GF-D8 (cell line): Measurements from ENCODE around the gene SVOPL.
A peak's percentile ranks its signal among the peaks of the same experiment; 100 is the strongest.
"Not testable (repeated sequence)": the region's sequence is repeated elsewhere in the genome, so short reads cannot be mapped to it uniquely, and the experiment has no call there.

Source experiments
- DNase-seq: peaks from one replicate; lab custom pipeline; 2025; lab: John Stamatoyannopoulos, UW

SVOPL gene

DNA sequence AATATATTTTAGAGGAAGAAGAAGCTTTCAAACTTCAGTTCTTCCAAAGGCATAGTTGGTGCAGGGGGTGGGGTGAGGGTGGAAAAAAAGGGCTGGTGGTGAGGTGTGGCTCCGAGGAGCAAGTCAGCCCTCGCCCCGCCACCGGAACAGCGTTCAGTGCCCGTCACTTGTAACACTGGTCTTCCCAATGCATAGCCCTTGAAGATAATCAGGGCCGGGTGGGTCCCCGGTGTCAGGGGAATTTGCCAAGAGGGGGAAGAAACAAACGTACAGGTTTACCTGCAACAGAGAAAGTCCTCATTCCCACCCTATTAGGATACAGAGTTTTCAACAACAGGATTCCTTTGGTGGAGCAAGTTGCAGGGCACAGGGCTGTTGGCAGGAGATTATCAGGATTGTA is 1.5 kb downstream of the SVOPL start:
- DNase-seq, result no peak

DNA sequence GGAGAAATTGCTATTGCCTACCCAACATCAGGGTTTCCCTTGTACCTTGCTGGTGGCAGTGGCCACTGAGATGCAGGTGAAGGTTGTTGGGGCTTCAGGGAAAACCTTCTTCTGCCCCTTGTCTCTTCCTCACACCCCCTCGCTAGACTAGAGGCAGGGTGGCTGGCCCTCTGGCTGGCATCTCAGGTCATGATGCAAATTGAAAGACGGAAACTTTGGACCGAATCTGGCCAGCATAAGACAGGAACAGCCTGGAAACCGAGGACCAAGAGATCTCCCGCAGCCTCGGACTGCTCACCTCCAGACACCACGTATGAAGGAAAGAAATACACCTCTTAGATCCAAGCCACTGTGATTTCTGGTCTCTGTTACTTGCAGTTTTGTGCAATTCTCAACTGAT is 2.9 kb downstream of the SVOPL start:
- no peak for DNase-seq

GRCh38 chr7:138697535-138698182 is 3.5 kb downstream of the SVOPL start:
- no peak for DNase-seq

DNA sequence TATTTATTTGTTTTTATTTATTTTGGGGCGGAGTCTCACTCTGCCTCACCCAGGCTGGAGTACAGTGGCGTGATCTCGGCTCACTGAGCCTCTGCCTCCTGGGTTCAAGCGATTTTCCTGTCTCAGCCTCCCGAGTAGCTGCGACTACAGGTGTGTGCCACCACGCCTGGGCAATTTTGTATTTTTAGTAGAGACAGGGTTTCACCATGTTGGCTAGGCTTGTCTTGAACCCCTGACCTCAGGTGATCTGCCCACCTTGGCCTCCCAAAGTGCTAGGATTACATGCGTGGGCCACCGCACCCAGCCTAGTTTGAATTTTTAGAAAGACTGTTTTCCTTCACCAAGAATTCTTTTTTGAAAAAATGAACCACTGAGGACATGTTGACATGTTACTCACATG is 5.4 kb downstream of the SVOPL start:
- DNase-seq, result not testable (repeated sequence)

- no peak for DNase-seq
Observed at GRCh38 chr7:138695106-138695505, 6.1 kb downstream of the SVOPL start.

DNA sequence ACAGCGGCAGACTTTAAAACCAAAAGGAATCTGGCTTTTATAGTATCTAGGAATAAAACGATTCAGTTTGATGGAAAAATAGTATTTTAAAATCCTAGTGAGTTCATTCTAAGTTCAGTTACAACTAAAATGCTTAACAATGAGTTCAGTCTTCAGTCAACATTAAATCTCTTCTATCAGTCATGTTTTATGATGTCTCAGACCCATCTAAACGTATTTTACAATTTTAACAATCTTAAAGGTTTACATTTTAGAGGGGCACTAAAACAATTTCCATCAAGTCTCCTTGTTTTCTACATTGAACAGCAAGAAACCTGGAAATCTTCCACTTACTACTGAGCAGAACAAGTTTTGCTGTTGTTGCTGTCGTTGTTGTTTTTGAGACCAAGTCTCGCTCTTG is 10.0 kb downstream of the SVOPL start:
- DNase-seq, result no peak

DNA sequence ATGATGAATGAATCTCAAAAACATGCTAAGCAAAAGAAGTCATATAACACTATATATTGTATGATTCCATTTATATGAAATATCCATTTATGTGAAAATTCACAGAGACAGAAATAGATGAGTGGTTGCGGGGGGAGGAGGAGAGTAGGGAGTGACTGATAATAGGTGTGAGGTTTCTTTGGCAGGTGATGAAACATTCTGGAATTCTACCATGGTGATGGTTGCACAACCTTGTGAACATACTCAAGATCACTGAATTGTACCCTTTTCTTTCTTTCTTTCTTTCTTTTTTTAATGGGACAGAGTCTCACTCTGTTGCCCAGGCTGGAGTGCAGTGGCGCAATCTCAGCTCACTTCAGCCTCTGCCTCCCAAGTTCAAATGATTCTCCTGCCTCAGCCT is 10.7 kb downstream of the SVOPL start:
- no peak for DNase-seq

DNA sequence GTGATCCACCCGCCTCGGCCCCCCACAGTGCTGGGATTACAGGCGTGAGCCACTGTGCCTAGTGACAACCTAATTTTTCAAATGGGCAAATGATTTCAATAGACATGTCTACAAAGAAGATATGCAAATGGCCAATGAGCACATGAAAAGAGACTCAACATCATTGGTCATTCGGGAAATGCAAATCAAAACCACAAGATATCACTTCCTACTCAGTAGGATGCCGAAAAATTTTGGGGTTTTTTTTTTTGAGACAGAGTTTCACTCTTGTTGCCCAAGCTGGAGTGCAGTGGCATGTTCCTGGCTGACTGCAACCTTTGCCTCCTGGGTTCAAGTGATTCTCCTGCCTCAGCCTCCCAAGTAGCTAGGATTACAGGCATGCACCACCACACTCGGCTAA is 13.1 kb downstream of the SVOPL start:
- DNase-seq, result not testable (repeated sequence)

- no peak for DNase-seq
Observed at GRCh38 chr7:138684340-138684739, 16.8 kb downstream of the SVOPL start.

- no peak for DNase-seq
Observed at GRCh38 chr7:138679793-138680192, 21.4 kb downstream of the SVOPL start.

DNA sequence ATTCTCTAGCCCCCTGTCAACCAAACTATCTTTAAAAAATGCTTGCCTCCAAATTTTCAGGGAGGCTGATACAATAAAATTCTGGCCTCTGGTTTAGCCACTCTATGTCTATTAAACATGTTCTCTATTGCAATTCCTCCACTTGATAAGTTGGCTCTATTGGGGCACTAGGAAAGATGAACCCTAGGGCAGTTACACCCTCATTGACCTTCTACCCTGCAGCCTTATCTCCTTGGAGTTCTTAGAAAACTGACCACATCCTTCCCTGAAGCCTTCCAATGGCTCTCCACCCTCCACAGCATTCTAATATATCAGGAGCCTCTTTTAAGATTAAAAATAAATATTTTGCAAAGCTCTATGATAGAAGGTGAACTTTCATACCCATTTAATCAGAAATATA is 30.6 kb downstream of the SVOPL start:
- peak; percentile 10 for DNase-seq

GRCh38 chr7:138669364-138669763 is 31.8 kb downstream of the SVOPL start:
- DNase-seq, result no peak

- DNase-seq, result no peak
Observed at GRCh38 chr7:138668946-138669345, 32.2 kb downstream of the SVOPL start.

DNA sequence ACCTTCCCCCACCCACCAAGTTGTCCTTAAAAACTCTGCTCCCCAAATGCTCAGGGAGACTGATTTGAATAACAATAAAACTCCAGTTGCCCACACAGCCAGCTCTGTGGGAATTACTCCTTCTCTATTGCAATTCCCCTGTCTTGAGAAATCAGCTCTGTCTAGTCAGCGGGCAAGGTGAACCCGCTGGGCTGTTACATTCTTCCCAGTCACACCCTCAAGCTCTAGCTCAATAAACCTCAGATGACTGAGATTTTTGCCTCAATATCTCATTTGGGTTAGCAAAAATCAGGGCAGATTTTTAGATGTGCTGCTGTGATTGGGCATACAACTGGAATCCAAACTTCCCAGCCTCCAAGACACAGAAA is 32.9 kb downstream of the SVOPL start:
- DNase-seq, result peak; percentile 63

DNA sequence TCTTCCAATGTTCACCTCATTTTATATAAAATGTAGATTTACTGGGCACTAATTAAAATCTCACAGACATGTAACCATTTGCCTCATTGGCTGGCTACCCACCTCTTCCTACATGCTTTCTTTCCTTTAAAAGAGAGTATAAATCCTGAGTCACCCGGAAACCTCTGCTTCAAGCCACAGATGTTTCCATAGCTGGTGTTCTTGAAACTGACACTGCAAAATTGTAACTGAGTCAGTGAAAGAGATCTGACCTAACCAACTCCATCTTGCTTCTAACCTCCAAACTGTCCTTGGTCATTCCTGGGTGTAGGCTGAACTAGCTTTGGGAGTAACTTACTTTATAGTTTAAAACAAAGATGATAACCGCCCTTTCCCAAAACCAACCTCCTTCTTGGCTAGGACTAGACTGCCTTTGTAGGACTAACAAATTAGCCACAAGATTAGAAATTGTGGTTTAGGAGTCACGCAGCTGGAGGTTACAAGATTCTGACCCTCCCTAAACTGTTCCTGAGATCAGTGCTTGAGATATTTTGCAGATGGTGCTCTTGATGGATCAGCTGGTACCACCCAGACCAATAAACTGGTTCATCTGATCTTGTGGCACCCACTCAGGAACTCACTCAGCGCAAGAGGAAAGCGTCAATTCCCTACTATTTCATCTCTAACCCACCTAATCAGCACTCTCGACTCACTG is 33.5 kb downstream of the SVOPL start:
- DNase-seq, result peak; percentile 63

DNA sequence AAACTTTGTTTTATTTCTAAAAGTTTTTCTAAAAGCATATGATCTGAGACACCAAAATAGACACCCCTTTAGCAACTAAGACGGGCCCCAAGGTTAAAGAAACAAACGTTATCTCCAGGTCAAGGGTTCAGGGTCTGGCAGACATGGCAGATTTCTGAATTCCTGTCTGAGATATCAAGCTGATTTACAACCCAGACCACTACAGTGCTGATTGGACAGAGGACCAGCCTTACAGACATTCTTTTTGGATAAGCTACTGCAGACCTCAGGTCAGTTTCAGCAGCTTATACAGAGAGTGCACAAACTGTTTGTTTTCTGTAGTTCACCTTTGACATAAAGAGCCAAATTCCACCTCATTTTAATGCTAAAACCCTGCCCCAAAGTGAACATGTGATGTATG is 34.8 kb downstream of the SVOPL start:
- no peak for DNase-seq

DNA sequence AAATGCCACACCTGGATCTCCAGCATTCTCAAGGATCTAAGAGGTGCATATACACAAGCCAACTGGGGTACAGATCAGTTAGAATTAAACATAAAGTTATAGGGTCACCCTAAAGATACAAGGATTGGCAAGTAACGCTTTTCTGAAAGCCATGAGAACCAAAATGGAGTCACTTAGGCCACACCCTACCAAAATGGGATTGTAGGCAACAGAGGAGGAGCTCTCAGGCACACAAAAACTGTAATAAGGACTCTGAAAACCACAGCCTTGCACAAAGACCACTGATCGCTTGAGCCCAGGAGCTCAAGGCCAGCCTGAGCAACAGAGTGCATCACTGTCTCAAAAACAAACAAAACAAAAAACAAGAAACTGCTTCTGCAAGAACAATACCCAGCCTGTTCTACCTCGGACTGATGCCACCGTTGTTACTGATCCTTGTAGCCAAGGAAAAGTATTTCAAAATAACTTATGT is 35.5 kb downstream of the SVOPL start:
- DNase-seq, result no peak

GRCh38 chr7:138665249-138665648 is 35.9 kb downstream of the SVOPL start:
- DNase-seq, result no peak

GRCh38 chr7:138663725-138664710 is 37.1 kb downstream of the SVOPL start:
- no peak for DNase-seq

GRCh38 chr7:138662991-138663320 is 38.2 kb downstream of the SVOPL start:
- DNase-seq, result no peak

- no peak for DNase-seq
Observed at GRCh38 chr7:138662076-138662990, 38.8 kb downstream of the SVOPL start.
